HG03342 (cell line): ENCODE measurements around the gene AK2.
"Not testable (repeated sequence)": the region's sequence is repeated elsewhere in the genome, so short reads cannot be mapped to it uniquely, and the experiment has no call there.

Experiments
- ATAC-seq: cut with Tn5 transposase; IDR thresholded peaks from one replicate; pipeline ENCODE4 v1.9.1; 2021; ENCODE audit warnings: mild to moderate bottlenecking, moderate library complexity; ENCODE audit not compliant: unreplicated experiment

Gene AK2

GRCh38 chr1:33055210-33056008, 18.7 kb upstream of the AK2 start:
- ATAC-seq: no peak

GRCh38 chr1:33050221-33051076, 13.8 kb upstream of the AK2 start:
- ATAC-seq: no peak

- no peak for ATAC-seq
Observed at GRCh38 chr1:33049371-33049770, 12.7 kb upstream of the AK2 start.

- ATAC-seq: no peak
Observed at GRCh38 chr1:33048426-33048825, 11.7 kb upstream of the AK2 start.

DNA sequence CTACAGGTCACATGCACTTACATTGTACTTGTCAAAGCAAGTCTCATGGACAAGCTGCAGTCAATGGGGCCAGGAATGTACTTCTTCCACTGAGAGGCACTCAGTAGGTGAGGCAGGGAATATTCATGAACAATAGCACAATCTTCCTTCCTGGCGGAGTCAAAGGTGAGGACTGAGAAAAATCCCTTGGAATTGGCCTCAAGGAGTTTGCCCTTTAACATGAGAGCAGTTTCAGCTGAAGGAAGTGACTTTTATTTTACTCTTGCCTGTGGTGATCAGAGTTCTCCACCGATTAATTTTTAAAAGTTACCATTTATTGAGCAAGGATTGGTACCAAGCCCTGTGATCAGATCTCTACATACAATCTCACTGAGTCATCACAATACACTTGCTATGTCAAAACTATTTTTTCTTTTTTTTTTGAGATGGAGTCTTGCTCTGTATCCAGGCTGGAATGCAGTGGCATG, 11.2 kb upstream of the AK2 start:
- no peak for ATAC-seq

DNA sequence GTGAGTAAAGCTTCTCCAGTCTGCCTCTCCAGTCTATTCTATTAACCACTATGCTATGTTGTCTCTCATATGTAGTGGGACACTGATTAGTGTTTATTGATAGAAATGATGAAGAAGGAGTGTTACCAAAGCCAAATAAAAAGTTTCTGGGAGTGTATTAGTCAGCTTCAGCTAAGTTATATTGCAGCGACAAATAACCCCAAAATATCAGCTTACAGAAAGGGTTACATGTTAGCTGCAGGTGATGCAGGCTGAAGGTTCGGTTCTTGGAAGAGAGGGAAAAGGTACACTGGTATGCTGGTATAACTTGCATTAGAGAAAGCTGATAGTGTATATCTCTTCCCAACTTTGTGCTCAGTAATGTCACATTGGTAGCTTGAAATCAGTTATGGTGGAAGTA, 10.6 kb upstream of the AK2 start:
- no peak for ATAC-seq

DNA sequence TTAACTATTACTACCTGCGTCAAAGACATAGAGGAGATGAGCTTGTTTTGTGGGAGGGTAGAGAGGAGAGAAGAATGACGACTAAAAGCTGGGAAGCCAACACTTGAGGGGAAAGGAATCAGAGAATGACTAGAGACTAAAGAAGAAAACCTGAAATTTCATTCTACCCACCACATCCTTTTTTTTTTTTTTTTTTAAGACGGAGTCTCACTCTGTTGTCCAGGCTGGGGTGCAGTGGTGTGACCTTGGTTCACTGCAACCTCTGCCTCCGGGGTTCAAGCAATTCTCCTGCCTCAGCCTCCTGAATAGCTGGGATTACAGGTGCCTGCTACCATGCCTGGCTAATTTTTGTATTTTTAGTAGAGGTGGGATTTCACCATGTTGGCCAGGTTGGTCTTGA, 9.6 kb upstream of the AK2 start:
- ATAC-seq: not testable (repeated sequence)

- no peak for ATAC-seq
Observed at GRCh38 chr1:33045814-33046213, 9.1 kb upstream of the AK2 start.

DNA sequence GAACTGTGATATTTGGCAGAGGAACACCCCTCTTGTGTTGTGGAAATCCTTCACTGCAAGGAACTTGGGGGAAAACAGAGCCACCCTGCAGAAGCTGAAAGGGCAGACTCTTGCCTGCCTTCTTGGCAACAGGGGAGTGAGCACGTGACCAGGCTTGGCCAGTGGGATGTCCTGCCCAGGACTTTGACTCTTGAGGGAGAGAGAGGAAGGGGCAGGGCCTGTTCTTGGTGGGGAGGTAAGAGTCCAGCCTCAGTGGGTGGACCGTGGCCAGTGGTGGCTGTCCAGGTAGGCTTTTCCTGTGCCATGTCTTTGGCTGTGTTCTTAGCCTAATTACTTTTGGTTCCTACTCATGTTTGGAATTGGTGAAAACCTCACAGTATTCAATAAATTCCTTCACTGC, 8.6 kb upstream of the AK2 start:
- no peak for ATAC-seq

GRCh38 chr1:33043267-33044092, 6.8 kb upstream of the AK2 start:
- no peak for ATAC-seq

- no peak for ATAC-seq
Observed at GRCh38 chr1:33042831-33043230, 6.1 kb upstream of the AK2 start.

DNA sequence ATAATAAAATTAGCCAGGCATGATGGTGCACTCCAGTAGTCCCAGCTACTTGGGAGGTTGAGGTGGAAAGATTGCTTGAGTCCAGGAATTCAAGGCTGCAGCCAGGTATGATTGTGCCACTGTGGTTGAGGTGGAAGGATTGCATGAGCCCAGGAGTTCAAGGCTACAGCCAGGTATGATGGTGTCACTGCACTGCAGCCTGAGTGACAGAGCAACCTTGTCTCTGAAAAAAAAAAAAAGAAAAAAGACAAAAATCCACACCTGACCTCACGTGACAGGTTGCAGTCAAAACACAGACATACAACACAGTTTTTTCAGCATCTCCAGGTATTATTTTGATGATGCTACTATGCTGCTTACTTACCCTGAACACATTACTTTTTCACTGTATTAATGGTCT, 4.3 kb upstream of the AK2 start:
- no peak for ATAC-seq

DNA sequence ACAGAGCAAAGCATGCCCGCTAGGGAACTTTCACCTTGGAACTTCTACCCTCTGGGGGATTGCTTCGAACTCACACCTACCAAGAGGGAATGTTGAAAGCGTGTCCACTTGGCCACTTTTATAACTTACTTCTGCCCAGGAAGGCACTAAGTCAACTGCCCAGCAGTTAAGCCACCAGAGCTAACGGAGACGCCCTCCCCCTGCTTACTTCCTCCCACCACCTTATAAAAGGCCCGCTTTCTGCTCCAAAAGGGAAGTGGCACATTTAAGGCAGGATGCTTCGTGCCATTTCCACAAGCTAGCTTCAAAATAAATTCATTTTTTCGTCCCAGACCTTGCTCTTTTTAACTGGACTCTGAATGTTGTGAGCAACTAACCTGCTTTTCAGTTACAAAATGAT, 3.2 kb upstream of the AK2 start:
- ATAC-seq: no peak

DNA sequence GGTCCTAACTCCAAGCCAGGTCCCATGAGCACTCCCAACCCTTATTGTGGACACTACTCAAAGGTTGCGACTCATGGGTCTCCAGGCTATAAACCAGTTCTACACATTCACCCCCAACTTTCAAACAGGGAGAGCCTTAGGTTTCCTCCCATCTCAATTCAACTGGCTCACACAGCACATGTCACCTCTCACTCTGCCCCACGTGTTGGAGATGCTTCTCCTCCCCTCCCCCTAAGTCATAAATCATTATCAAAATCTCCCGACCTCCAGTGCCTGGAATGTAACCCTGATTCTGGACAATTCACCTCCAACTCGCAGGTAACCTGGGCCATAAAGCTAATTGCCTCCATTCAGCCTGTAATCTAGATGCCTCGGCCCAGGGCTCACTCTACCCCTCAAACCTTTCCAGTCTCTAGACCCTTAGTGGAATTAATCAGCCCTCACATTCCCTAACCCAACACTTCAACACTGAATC, 595 bp downstream of the AK2 start:
- ATAC-seq: no peak

DNA sequence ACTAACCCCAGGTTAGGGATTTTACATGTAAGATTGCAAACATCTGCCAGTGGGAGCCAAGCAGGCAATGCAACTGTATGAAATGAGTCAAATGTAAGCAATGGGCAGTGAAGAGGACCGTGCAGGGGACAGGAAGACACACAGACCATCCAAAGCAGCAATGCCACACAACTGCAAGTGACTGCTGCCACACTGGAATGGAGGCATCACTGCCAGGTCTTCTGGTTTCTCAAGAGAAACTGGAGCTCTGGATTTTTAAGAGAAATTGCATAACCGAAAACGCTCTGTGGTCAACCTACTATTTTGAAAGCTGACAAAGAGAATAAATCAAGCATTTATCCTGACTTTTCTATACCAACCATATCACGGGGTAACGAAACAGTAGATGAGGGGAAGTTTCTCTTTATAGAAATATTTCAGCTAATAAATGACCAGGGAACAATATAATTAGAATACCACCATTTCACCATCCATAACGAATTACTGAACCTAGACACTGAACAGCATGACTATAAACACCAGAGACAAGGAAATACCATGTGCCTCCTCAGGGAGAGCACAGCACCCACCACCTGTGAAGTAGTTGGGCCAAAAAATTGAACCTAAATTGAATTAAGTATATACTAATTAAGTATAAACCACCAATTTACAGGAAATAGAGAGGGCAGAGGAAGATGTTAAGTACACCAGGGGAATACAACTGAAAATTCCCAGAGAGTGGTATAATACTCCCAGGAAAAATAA, 4.4 kb downstream of the AK2 start:
- ATAC-seq: no peak

DNA sequence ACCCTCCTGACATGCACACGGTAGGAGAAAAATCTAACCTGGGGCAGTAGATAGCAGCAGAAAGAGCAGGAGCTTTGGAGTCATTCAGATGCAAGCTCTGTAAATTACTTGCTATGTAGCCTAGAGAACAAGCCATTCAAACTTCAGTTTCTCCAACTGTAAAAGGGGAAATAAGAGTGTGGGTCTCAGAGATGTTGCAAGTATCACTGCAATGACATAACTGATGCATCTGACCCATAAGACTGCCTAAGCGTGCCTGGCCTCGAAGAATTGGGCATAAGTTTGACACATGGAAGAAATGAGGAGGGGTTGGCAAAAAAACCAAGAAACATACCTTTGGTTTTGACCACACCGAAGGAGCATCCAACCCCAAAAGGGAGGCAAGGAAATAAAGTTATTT, 5.2 kb downstream of the AK2 start:
- ATAC-seq: no peak

- ATAC-seq: no peak
Observed at GRCh38 chr1:33030575-33030974, 6.1 kb downstream of the AK2 start.

DNA sequence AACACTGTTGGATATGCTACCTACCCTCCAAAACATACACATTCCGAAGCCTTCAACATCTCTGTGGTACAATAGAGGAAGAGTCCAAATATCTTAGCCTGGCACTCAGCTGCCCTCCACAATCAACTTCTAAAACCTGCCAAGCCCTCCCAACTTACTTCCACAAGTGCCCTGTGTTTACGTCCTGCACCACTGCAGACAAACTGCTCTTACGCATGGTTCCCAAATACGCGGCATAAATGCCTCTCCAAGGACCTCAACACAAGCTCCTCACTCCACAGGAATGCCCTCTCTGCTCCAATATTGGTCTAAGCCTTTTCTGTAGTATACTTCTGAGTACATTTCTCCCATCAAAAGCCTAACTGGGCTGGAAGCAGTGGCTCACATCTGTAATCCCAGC, 6.8 kb downstream of the AK2 start:
- no peak for ATAC-seq

GRCh38 chr1:33029209-33029608, 7.5 kb downstream of the AK2 start:
- no peak for ATAC-seq

GRCh38 chr1:33025761-33026160, 10.9 kb downstream of the AK2 start:
- ATAC-seq: no peak
